OCI-LY7 (cell line): ENCODE measurements around the gene GNG3.

Source experiments
- CTCF ChIP-seq: fragments of 200-600 bp; sonication (generic); conservative IDR thresholded peaks from 2 replicates; pipeline ENCODE4 v1.5.1; 2014; ENCODE audit warnings: mild to moderate bottlenecking, antibody characterized with exemption, low read length, moderate library complexity, mixed read lengths
- EZH2phosphoT487 ChIP-seq: fragments of 200-600 bp; sonication (generic); IDR thresholded peaks from 2 replicates; pipeline ENCODE4 v1.6.1; 2018; ENCODE audit warnings: low read depth, borderline replicate concordance, mild to moderate bottlenecking, mixed run types, antibody characterized with exemption, low read length, moderate library complexity, mixed read lengths

- TF ChIP-seq CTCF (no peak), EZH2phosphoT487 (no peak)
These were observed 47.7 kb downstream of the GNG3 start for GRCh38 chr11:62755086-62755615.
